Astrocyte of the spinal cord (primary cell): ENCODE data around the gene RNF144A.
A peak's percentile ranks its signal among the peaks of the same experiment; 100 is the strongest.

Experiments
- DNase-seq: peaks from one replicate; pipeline ENCODE4 v3.0.0; 2011; ENCODE audit warnings: low read depth, low spot score
- H3K4me3 ChIP-seq: 2 replicates; pipeline ENCODE4 v1.5.1; 2011; ENCODE audit warnings: low read depth, mild to moderate bottlenecking, low read length, moderate library complexity
- in situ Hi-C: cut with HindIII; loops from 2 replicates; pipeline ENCODE4 v1.10.0; 2017; ENCODE audit warnings: low sequenced_read_pairs
- TF ChIP-seq, protein P1 (sequence below): IDR thresholded peaks from 2 replicates; pipeline ENCODE4 v1.5.1; 2012; ENCODE audit warnings: low read depth, mild to moderate bottlenecking, low read length, inconsistent platforms

The RNF144A gene

DNA sequence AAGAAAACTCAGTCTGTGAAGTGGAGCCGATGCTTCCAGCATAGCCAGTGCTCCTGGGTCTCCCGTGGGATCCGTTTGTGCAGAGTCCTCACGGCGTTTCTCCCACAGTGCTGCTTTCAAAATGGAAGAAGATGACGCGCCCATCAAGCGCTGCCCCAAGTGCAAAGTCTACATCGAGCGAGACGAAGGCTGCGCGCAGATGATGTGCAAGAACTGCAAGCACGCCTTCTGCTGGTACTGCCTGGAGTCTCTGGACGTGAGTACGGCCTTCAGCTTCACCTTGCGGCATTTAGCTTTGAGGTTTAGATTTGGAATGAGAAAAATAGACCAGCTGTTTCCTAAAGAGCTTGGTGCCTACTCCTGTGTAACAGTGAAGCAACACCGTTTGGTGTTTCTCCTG is 107.0 kb downstream of the RNF144A start:
- in situ Hi-C loops = loop anchor here (25.0 kb wide), 1 partner anchor 112 kb away; the partner anchor contains the start of gene RNF144A
- H3K4me3 ChIP-seq = no peak overlapping the region
- DNase-seq = no peak
- TF ChIP-seq, protein P1, sequence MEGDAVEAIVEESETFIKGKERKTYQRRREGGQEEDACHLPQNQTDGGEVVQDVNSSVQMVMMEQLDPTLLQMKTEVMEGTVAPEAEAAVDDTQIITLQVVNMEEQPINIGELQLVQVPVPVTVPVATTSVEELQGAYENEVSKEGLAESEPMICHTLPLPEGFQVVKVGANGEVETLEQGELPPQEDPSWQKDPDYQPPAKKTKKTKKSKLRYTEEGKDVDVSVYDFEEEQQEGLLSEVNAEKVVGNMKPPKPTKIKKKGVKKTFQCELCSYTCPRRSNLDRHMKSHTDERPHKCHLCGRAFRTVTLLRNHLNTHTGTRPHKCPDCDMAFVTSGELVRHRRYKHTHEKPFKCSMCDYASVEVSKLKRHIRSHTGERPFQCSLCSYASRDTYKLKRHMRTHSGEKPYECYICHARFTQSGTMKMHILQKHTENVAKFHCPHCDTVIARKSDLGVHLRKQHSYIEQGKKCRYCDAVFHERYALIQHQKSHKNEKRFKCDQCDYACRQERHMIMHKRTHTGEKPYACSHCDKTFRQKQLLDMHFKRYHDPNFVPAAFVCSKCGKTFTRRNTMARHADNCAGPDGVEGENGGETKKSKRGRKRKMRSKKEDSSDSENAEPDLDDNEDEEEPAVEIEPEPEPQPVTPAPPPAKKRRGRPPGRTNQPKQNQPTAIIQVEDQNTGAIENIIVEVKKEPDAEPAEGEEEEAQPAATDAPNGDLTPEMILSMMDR = no peak

DNA sequence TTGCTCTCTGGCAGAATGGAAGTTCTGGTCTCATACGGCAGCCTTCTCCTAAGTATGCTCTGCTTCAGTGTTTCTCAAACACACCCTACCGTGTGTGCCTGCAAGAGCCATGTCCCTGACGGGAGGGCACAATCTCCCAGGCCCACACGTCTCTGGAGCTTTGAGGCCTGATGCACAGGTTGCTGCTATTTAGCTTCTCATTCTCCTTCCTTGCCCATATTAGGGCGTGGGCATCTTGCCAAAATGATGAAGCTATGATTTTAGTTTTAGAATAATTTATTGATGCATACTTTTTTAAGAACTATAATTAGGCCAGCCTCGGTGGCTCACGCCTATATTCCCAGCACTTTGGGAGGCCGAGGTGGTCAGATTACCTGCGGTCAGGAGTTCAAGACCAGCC is 107.9 kb downstream of the RNF144A start:
- DNase-seq = no peak
- H3K4me3 ChIP-seq = no peak overlapping the region
- TF ChIP-seq, protein P1 = no peak
- in situ Hi-C loops = no loop called here

DNA sequence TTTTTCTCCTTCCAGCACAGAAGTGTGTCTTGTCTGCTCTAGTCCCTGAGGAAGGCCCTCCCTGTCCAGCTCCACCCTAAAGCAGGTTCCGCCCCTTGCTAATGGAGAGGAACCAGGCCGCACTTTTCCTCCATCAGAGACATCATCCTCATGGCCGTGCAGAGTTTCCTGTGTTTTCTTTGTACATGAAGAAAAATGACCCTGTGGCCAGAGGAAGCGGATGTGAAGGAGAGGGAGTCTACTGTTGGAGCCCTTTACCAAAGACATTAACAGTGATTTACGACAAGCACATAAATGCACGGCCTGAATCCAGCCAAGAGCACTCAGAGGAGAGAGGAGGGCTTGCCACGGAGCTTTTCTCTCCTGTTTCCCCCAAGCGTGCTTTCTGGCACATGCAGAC is 109.5 kb downstream of the RNF144A start:
- TF ChIP-seq, protein P1 = no peak
- in situ Hi-C loops = no loop called here
- H3K4me3 ChIP-seq = no peak overlapping the region
- peak; percentile 65 for DNase-seq

DNA sequence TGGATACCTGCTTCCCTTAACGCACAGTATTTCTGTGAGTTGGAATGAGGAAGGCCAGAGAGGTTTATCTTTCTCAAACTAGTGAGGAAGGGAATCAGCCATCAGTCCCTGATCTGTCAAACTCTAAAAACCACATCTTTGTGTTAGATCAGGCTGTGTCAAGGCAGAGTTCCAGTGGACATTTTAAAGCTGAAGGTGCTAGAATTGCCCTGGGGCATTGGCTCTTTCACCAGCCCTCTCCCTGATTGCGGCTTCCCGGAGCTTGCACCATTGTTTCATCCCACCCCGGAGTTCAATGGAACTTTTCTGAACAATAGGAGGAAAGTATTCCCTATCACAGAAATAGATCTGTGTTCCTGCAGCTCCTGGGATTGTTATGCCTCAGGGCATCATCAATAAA is 110.2 kb downstream of the RNF144A start:
- in situ Hi-C loops = no loop called here
- H3K4me3 ChIP-seq = no peak overlapping the region
- TF ChIP-seq, protein P1 = no peak
- no peak for DNase-seq

DNA sequence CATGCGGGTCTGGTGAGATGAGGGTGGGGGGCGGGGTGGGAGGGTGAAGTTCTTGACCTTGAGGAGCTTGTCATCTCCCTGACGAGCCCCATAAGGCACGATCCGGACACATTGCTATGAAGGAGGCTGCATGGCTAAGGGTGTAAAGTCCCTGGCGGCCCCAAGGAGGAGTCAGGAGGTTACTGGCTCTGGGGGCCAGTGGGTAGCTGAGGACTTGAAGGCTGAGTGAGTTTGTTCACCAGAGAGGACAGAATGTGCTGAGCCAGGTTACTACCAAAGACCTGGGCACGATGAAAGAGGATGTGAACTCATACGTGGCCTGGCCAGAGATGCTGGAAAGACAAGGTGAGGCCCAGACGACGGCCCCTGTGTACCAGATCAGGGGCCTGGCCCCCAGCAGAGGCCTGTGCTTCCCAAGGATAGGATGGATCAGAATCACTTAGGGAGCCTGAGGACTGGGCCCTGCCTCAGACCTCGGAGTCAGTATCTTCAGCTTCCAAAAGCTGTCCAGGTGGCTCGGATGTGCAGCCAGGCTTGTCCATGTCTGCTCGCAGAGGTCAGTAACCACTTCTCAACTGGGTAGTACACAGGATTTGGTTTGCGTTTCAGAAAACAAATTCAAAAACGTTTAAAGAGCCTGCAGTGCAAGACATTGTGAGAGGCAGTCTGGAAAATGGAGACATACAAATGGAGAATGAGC is 110.9 kb downstream of the RNF144A start:
- H3K4me3 ChIP-seq = no peak overlapping the region
- DNase-seq = no peak
- in situ Hi-C loops = no loop called here
- TF ChIP-seq, protein P1 = no peak

DNA sequence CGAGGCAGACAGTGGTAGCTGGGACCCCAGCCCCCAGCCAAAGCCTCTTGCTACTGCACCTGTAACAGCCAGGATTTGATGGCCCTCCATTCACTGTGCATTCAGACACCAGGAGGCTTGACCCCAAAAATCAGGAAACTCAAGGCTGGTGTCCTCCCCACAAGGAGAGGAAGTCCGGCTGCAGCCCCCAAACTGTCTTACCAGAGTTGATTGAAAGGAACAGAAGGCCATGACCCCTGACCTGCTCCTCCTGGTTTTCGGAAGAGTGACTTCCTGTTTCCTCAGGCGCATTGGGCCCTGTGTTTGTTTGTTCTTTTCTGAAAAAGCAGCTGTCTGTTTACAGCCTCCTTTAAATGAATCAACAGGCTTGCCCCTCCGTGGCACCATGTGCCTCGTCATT is 111.6 kb downstream of the RNF144A start:
- no peak for DNase-seq
- in situ Hi-C loops = no loop called here
- H3K4me3 ChIP-seq = no peak overlapping the region
- TF ChIP-seq, protein P1 = no peak
